HCT116 (cell line): ENCODE data around the gene LIPM. TPM values are rescaled to one million over a fixed set of nuclear protein-coding genes. Genes with fewer than 3 reads are reported as not detected.

ENCODE experiments used
- ATAC-seq: fragments of 200-7000 bp; cut with Tn5 transposase; 2 replicates; pipeline ENCODE4 v1.9.1; 2020; ENCODE audit warnings: mild to moderate bottlenecking, moderate library complexity
- BruUV-seq: library from RNA; stranded (reverse); fragments of 400-500 nt; replicated peaks from 2 replicates; lab custom pipeline; 2021; lab: Mats Ljungman, UMichigan
- CTCF ChIA-PET: fragments of 300-600 bp; sonication (Branson Sonifier 250); formaldehyde crosslinking; loops from one replicate; lab custom pipeline; 2021; ENCODE audit warnings: antibody characterized with exemption; lab: Charles Lee
- POLR2A ChIA-PET: fragments of 300-600, 350-600 bp; sonication (Branson Sonifier 250); formaldehyde crosslinking; loops from one replicate; lab custom pipeline; 2021; ENCODE audit warnings: antibody characterized with exemption; lab: Charles Lee
- RAD21 ChIA-PET, 2 experiments: fragments of 300-600 bp; sonication (Branson Sonifier 250); formaldehyde crosslinking; loops; one replicate each; lab custom pipeline; 2023; ENCODE audit warnings: low total read pairs in 2 of 2; ENCODE audit not compliant: uncharacterized antibody in 2 of 2, unreplicated experiment in 2 of 2, low non-redundant PET in 1 of 2; lab: Charles Lee
- DNase-seq: peaks from one replicate; pipeline ENCODE4 v3.0.0-alpha.2; 2010; ENCODE audit warnings: low read depth, low spot score
- H2AFZ ChIP-seq: fragments of 200-600 bp; shearing (Covaris generic), sonication (generic); 2 replicates; pipeline ENCODE4 v1.6.1; 2017; ENCODE audit warnings: low read depth, mixed run types, mixed read lengths, antibody characterized with exemption, low read length; ENCODE audit not compliant: poor library complexity, severe bottlenecking
- H3K27ac ChIP-seq: 2 replicates; pipeline ENCODE4 v1.5.1; 2012; ENCODE audit warnings: low read depth, low read length
- H3K27me3 ChIP-seq: fragments of 200-600 bp; sonication (generic); 2 replicates; pipeline ENCODE4 v1.6.1; 2016; ENCODE audit warnings: mixed run types, low read length, mixed read lengths; ENCODE audit not compliant: insufficient read depth
- H3K36me3 ChIP-seq, 2 experiments: fragments of 200-500 bp in 1 of 2; fragments of 200-600 bp in 1 of 2; sonication (Bioruptor generic) in 1 of 2; sonication (generic) in 1 of 2; 2 replicates each; pipeline versions ENCODE4 v1.5.1 to v1.6.1; 2014 to 2016; ENCODE audit warnings: low read length in 2 of 2, inconsistent platforms in 1 of 2, mixed read lengths in 1 of 2, mixed run types in 1 of 2; ENCODE audit not compliant: insufficient read depth in 2 of 2, control insufficient read depth in 1 of 2
- H3K4me1 ChIP-seq, 2 experiments: fragments of 200-600 bp in 1 of 2; sonication (generic) in 1 of 2; 2 replicates each; pipeline versions ENCODE4 v1.5.1 to v1.6.1; 2012 to 2017; ENCODE audit warnings: low read length in 2 of 2, inconsistent platforms in 1 of 2, mild to moderate bottlenecking in 1 of 2, mixed read lengths in 1 of 2, mixed run types in 1 of 2, moderate library complexity in 1 of 2; ENCODE audit not compliant: insufficient read depth in 2 of 2, control insufficient read depth in 1 of 2
- H3K4me2 ChIP-seq: fragments of 200-600 bp; sonication (generic); 2 replicates; pipeline ENCODE4 v1.6.1; 2017; ENCODE audit warnings: mixed run types, low read length, mixed read lengths
- H3K4me3 ChIP-seq, 2 experiments: fragments of 200-600 bp in 1 of 2; sonication (generic) in 1 of 2; replicated peaks in 1 of 2; 2 replicates each; pipeline ENCODE4 v1.5.1; 2011 to 2016; ENCODE audit warnings: low read length in 2 of 2, control low read depth in 1 of 2, low read depth in 1 of 2, mild to moderate bottlenecking in 1 of 2, mixed read lengths in 1 of 2, mixed run types in 1 of 2
- H3K79me2 ChIP-seq: fragments of 200-600 bp; sonication (generic); 2 replicates; pipeline ENCODE4 v1.6.1; 2017; ENCODE audit warnings: mild to moderate bottlenecking, mixed run types, low read length, moderate library complexity, mixed read lengths; ENCODE audit not compliant: insufficient read depth
- H3K9ac ChIP-seq: fragments of 200-600 bp; sonication (generic); 2 replicates; pipeline ENCODE4 v1.6.1; 2016; ENCODE audit warnings: low read length, mixed read lengths
- H3K9me2 ChIP-seq: fragments of 200-600 bp; sonication (generic), shearing (Covaris generic); 2 replicates; pipeline ENCODE4 v1.6.1; 2017; ENCODE audit warnings: mixed run types, mild to moderate bottlenecking, moderate library complexity; ENCODE audit not compliant: insufficient read depth
- H3K9me3 ChIP-seq, 2 experiments: fragments of 200-500 bp in 1 of 2; fragments of 200-600 bp in 1 of 2; sonication (Bioruptor generic) in 1 of 2; sonication (generic) in 1 of 2; 2 replicates each; pipeline ENCODE4 v1.6.1; 2014 to 2017; ENCODE audit warnings: low read length in 2 of 2, mixed read lengths in 2 of 2, inconsistent platforms in 1 of 2, low read depth in 1 of 2, mild to moderate bottlenecking in 1 of 2, mixed run types in 1 of 2, moderate library complexity in 1 of 2; ENCODE audit not compliant: control insufficient read depth in 1 of 2, insufficient read depth in 1 of 2
- H4K20me1 ChIP-seq: fragments of 200-600 bp; sonication (generic), shearing (Covaris generic); 2 replicates; pipeline ENCODE4 v1.6.1; 2017; ENCODE audit warnings: mixed run types, mild to moderate bottlenecking, moderate library complexity; ENCODE audit not compliant: insufficient read depth
- CBX3 ChIP-seq: IDR thresholded peaks from 2 replicates; pipeline ENCODE4 v1.6.1; 2012; ENCODE audit warnings: low read depth
- CEBPB ChIP-seq: IDR thresholded peaks from 2 replicates; pipeline ENCODE4 v1.6.1; 2012; ENCODE audit warnings: low read depth
- EGR1 ChIP-seq: IDR thresholded peaks from 2 replicates; pipeline ENCODE4 v1.6.1; 2012; ENCODE audit warnings: low read depth
- EZH2 ChIP-seq: fragments of 200-600 bp; sonication (generic); IDR thresholded peaks from 2 replicates; pipeline ENCODE4 v1.6.1; 2017; ENCODE audit warnings: antibody characterized with exemption, mixed run types
- EZH2phosphoT487 ChIP-seq: fragments of 200-600 bp; IDR thresholded peaks from 2 replicates; pipeline ENCODE4 v1.6.1; 2018; ENCODE audit warnings: antibody characterized with exemption, borderline replicate concordance
- FOSL1 ChIP-seq: IDR thresholded peaks from 2 replicates; pipeline ENCODE4 v1.6.1; 2012; ENCODE audit warnings: low read depth
- JUND ChIP-seq: IDR thresholded peaks from 2 replicates; pipeline ENCODE4 v1.6.1; 2012
- POLR2A ChIP-seq: IDR thresholded peaks from 2 replicates; pipeline ENCODE4 v1.7.0; 2011; ENCODE audit warnings: borderline replicate concordance; ENCODE audit not compliant: insufficient read depth, insufficient read length; ENCODE audit errors: extremely low read depth
- POLR2AphosphoS5 ChIP-seq: IDR thresholded peaks from 2 replicates; pipeline ENCODE4 v1.6.1; 2011; ENCODE audit warnings: mild to moderate bottlenecking, low read depth, low read length, moderate library complexity
- RAD21 ChIP-seq: IDR thresholded peaks from 2 replicates; pipeline ENCODE4 v1.6.1; 2012; ENCODE audit warnings: low read depth, mild to moderate bottlenecking
- SIN3A ChIP-seq: IDR thresholded peaks from 2 replicates; pipeline ENCODE4 v1.6.1; 2012; ENCODE audit warnings: low read depth
- SP1 ChIP-seq: IDR thresholded peaks from 2 replicates; pipeline ENCODE4 v1.6.1; 2012; ENCODE audit warnings: low read depth
- SRF ChIP-seq: IDR thresholded peaks from 2 replicates; pipeline ENCODE4 v1.6.1; 2012; ENCODE audit warnings: low read depth
- TCF7L2 ChIP-seq: IDR thresholded peaks from 2 replicates; pipeline ENCODE4 v1.7.0; 2011; ENCODE audit warnings: borderline replicate concordance, inconsistent platforms; ENCODE audit not compliant: insufficient read depth, insufficient read length; ENCODE audit errors: extremely low read depth
- YY1 ChIP-seq: IDR thresholded peaks from 2 replicates; pipeline ENCODE4 v1.6.1; 2011; ENCODE audit warnings: low read length, low read depth, moderate library complexity, mild to moderate bottlenecking; ENCODE audit not compliant: insufficient replicate concordance; ENCODE audit errors: extremely low read depth
- ZFX ChIP-seq: fragments of 450-650 bp; IDR thresholded peaks from 2 replicates; pipeline ENCODE4 v1.6.1; 2017
- ZNF274 ChIP-seq: fragments of 200-500 bp; sonication (Bioruptor generic); IDR thresholded peaks from 2 replicates; pipeline ENCODE4 v1.6.1; 2014; ENCODE audit warnings: mild to moderate bottlenecking, low read depth, low read length, inconsistent platforms
- intact Hi-C: fragments of 100-400 bp; cut with micrococcal nuclease; formaldehyde crosslinking; loops from 2 replicates; pipeline ENCODE4 v1.10.0; 2022
- total RNA-seq: library from RNA; stranded (reverse); gene quantifications from one replicate; pipeline ENCODE4 v1.2.1, GENCODE V29; 2021; ENCODE audit not compliant: unreplicated experiment
- TF ChIP-seq, protein P1 (sequence below): IDR thresholded peaks from 2 replicates; pipeline ENCODE4 v1.6.1; 2011; ENCODE audit warnings: mild to moderate bottlenecking, low read length, moderate library complexity; ENCODE audit not compliant: insufficient replicate concordance; ENCODE audit errors: extremely low read depth
- TF ChIP-seq, protein P2 (sequence below): IDR thresholded peaks from 2 replicates; pipeline ENCODE4 v1.6.1; 2012; ENCODE audit warnings: low read depth
- TF ChIP-seq, protein P3 (sequence below), 3 experiments: fragments of 200-600 bp in 1 of 3; sonication (generic) in 1 of 3; IDR thresholded peaks in 2 of 3; conservative IDR thresholded peaks in 1 of 3; 2 replicates each; pipeline ENCODE4 v1.5.1; 2012 to 2017; ENCODE audit warnings: low read depth in 2 of 3, low read length in 2 of 3, antibody characterized with exemption in 1 of 3, borderline replicate concordance in 1 of 3, control low read depth in 1 of 3, mild to moderate bottlenecking in 1 of 3, mixed read lengths in 1 of 3, mixed run types in 1 of 3, moderate library complexity in 1 of 3; ENCODE audit not compliant: insufficient read depth in 1 of 3

The LIPM gene
- total RNA-seq, 1 experiment from 2014 or later, result not detected

DNA sequence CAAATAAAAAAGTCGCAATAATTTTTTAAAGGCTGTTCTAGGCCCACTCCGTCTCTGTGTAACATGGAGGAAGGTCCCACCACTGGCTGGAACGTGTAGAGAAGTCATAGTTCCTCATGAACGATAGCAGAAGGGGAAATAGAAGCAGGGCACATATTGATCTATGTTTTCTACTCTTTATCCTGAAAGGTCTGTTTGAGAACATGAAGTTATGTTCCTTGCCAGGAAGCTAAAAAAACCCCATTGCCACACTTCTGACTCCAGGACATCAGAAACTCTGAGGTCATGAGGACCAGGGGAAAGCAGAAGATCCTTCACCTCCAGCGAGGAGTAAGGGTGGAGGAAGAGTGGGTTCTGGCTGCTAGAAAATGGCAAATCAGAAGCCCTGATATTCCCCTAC, 38.4 kb downstream of the LIPM start:
- ChIA-PET CTCF (interaction anchor here (1.4 kb wide), 1 partner anchor 94 kb away, joined by 3 read pairs; no protein-coding TSS in a partner anchor), POLR2A (no interaction called here), RAD21 (no interaction called here)
- Histone ChIP-seq H3K4me1 (peaks cover 0 to 2% of the 10 kb centered on the region in 2 experiments; a peak in 1 of 4 replicates), H4K20me1 (no peaks in the 10 kb centered on the region), H3K9ac (no peak overlapping the region), H3K79me2 (no peaks in the 10 kb centered on the region), H2AFZ (no peak overlapping the region), H3K27me3 (no peaks in the 10 kb centered on the region), H3K9me3 (no peaks in the 10 kb centered on the region), H3K9me2 (no peaks in the 10 kb centered on the region), H3K4me2 (no peak overlapping the region), H3K4me3 (no peak overlapping the region), H3K36me3 (no peaks in the 10 kb centered on the region), H3K27ac (no peak overlapping the region)
- TF ChIP-seq ZNF274, result no peak
- TF ChIP-seq POLR2AphosphoS5, result no peak
- no peak for TF ChIP-seq JUND
- TF ChIP-seq, protein P1, sequence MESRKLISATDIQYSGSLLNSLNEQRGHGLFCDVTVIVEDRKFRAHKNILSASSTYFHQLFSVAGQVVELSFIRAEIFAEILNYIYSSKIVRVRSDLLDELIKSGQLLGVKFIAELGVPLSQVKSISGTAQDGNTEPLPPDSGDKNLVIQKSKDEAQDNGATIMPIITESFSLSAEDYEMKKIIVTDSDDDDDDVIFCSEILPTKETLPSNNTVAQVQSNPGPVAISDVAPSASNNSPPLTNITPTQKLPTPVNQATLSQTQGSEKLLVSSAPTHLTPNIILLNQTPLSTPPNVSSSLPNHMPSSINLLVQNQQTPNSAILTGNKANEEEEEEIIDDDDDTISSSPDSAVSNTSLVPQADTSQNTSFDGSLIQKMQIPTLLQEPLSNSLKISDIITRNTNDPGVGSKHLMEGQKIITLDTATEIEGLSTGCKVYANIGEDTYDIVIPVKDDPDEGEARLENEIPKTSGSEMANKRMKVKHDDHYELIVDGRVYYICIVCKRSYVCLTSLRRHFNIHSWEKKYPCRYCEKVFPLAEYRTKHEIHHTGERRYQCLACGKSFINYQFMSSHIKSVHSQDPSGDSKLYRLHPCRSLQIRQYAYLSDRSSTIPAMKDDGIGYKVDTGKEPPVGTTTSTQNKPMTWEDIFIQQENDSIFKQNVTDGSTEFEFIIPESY, result no peak
- TF ChIP-seq EZH2phosphoT487, result no peak
- no peak for TF ChIP-seq ZFX
- no peak for TF ChIP-seq YY1
- TF ChIP-seq, protein P2, sequence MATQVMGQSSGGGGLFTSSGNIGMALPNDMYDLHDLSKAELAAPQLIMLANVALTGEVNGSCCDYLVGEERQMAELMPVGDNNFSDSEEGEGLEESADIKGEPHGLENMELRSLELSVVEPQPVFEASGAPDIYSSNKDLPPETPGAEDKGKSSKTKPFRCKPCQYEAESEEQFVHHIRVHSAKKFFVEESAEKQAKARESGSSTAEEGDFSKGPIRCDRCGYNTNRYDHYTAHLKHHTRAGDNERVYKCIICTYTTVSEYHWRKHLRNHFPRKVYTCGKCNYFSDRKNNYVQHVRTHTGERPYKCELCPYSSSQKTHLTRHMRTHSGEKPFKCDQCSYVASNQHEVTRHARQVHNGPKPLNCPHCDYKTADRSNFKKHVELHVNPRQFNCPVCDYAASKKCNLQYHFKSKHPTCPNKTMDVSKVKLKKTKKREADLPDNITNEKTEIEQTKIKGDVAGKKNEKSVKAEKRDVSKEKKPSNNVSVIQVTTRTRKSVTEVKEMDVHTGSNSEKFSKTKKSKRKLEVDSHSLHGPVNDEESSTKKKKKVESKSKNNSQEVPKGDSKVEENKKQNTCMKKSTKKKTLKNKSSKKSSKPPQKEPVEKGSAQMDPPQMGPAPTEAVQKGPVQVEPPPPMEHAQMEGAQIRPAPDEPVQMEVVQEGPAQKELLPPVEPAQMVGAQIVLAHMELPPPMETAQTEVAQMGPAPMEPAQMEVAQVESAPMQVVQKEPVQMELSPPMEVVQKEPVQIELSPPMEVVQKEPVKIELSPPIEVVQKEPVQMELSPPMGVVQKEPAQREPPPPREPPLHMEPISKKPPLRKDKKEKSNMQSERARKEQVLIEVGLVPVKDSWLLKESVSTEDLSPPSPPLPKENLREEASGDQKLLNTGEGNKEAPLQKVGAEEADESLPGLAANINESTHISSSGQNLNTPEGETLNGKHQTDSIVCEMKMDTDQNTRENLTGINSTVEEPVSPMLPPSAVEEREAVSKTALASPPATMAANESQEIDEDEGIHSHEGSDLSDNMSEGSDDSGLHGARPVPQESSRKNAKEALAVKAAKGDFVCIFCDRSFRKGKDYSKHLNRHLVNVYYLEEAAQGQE, result no peak
- TF ChIP-seq EZH2, result no peak
- TF ChIP-seq SIN3A, result no peak
- TF ChIP-seq SRF, result no peak
- TF ChIP-seq EGR1, result no peak
- TF ChIP-seq TCF7L2, result no peak
- no peak for TF ChIP-seq FOSL1
- TF ChIP-seq CBX3, result no peak
- TF ChIP-seq POLR2A, result no peak
- TF ChIP-seq, protein P3, sequence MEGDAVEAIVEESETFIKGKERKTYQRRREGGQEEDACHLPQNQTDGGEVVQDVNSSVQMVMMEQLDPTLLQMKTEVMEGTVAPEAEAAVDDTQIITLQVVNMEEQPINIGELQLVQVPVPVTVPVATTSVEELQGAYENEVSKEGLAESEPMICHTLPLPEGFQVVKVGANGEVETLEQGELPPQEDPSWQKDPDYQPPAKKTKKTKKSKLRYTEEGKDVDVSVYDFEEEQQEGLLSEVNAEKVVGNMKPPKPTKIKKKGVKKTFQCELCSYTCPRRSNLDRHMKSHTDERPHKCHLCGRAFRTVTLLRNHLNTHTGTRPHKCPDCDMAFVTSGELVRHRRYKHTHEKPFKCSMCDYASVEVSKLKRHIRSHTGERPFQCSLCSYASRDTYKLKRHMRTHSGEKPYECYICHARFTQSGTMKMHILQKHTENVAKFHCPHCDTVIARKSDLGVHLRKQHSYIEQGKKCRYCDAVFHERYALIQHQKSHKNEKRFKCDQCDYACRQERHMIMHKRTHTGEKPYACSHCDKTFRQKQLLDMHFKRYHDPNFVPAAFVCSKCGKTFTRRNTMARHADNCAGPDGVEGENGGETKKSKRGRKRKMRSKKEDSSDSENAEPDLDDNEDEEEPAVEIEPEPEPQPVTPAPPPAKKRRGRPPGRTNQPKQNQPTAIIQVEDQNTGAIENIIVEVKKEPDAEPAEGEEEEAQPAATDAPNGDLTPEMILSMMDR (IDR thresholded peaks at IDR 0.05 in 2 of 3, conservative IDR thresholded peaks at IDR 0.05 in 1 of 3; ENCODE audit: borderline replicate concordance in 1 of 3, insufficient read depth in 1 of 3, low read depth in 2 of 3, low read length in 2 of 3), result no peak
- TF ChIP-seq SP1, result no peak
- no peak for TF ChIP-seq RAD21
- TF ChIP-seq CEBPB, result no peak
- BruUV-seq, result no TSS peak
- no peak for DNase-seq
- no peak for ATAC-seq
- intact Hi-C loops, result no loop called here
